Myocyte (in vitro differentiated cells): Measurements from ENCODE around the gene PARD6B. TPM values are rescaled to one million over a fixed set of nuclear protein-coding genes. Genes with fewer than 3 reads are reported as not detected.
A peak's percentile ranks its signal among the peaks of the same experiment; 100 is the strongest.
"Not testable (repeated sequence)": the region's sequence is repeated elsewhere in the genome, so short reads cannot be mapped to it uniquely, and the experiment has no call there.

Experiments
- DNase-seq: peaks from one replicate; pipeline ENCODE4 v3.0.0-alpha.2; 2012; ENCODE audit warnings: low read depth
- total RNA-seq: library from RNA; depleted of rRNA; stranded (reverse); fragments of >200 nt; gene quantifications from 2 replicates; pipeline ENCODE4 v1.2.3, GENCODE V29; 2014

PARD6B gene
- total RNA-seq, 1 donor from 2014 or later: 0.19 TPM

DNA sequence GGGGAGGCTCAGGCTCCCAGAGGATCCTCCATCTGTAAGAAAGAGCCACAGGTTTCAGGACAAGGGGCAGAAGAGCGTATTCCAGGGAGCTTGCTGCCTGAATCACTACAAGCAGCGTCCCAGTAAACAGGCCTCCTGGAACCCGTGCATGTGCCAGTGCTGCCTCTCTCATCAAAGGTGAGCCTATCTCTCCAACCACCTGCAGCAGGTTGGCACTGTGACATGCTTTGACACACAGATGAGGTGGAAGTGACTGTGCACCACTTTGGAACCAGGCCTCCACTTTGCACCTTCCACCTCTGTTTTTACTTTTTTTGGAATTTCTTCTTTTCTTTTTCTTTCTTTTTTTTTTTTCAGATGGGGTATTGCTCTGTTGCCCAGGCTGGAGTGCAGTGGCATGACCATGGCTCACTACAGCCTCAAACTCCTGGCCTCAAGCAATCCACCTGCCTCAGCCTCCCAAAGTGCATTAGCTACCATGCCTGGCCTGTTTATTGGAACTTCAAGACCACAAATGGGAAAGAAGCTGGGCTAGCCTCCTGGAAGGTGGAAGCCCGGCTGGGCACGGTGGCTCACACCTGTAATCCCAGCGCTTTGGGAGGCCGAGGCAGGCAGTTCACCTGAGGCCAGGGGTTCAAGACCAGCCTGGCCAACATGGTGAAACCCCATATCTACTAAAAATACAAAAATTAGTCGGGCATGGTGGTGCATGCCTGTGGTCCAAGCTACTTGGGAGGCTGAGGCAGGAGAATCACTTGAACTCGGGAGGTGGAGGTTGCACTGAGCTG, 27.5 kb upstream of the PARD6B start:
- not testable (repeated sequence) for DNase-seq

DNA sequence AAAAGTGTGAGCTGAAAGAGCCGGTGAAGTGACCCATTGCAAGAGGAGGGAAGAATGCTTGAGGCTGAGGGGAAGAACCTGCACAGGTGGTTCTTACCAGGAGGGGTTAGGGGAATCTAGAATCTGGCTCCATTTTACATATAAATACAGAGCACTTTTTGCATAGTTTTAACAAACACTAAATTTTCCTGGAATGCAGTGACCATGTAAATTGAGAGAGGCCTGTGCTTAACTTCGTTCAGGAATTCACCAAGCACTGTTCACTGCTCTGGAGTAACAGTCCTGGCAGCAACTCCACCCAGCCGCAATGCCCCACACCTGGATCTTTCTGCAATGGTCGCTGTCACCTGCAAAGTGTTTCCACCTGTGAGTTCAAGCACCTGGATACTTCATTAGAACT, 26.9 kb upstream of the PARD6B start:
- no peak for DNase-seq

DNA sequence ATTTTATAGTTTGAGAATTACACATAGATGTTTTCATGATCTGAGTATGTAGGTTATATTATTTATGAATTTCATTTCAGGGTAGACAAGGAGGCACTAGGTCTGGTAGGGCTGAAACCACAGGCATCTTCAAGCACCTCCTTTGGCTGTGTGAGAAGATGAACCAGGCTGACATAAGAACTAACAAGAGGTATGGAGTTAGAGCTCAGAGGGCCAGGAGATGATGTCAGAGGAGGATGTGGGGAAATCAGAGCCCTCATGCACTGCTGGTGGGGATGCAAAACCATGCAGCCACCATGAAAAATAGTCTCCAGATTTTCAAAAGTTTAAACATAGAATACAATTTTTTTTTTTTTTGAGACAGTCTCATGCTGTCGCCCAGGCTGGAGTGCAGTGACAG, 26.4 kb upstream of the PARD6B start:
- no peak for DNase-seq

DNA sequence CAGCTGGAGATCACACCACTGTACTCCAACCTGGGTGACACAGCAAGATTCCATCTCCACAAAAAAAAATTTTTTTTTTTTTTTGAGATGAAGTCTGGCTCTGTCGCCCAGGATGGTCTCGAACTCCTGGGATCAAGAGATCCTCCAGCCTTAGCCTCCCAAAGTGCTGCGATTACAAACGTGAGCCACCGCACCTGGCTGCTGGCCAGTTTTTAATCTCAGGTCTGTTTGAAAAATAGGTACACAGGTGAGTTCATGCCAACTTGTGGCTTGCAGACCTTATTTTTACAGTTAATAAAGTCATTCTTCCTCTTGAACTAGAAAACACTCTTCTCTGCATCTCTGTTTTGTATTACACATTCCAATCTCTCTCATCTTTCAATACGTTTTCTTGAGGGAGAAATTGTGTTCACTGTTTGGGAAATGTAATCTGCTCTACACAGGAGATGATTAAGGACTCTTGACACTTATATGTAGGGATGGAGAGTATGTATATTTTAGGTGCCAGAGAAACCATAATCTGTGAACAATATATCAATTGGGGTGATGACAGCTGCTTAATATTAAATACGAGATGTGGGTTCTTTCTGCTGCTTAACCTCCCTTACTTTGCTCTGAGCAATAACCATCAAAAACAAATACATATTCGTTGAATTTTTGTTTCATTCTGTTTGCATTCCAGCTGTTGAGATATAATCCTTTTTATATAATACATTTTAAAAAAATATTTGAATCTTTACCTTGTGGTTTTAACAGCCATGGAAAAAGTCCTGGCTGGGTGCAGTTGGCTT, 22.3 kb upstream of the PARD6B start:
- DNase-seq: no peak

DNA sequence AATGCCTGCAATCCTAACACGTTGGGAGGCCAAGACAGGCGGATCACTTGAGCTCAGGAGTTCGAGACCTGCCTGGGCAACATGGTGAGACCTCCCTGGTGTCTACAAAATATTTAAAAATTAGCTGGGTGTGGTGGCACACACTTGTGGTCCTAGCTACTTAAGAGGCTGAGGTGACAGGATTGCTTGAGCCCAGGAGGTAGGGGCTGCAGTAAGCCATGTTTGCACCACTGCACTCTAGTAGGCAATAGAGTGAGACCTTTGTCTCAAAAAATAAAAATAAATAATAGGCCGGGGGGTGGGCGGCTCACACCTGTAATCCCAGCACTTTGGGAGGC, 21.8 kb upstream of the PARD6B start:
- no peak for DNase-seq

DNA sequence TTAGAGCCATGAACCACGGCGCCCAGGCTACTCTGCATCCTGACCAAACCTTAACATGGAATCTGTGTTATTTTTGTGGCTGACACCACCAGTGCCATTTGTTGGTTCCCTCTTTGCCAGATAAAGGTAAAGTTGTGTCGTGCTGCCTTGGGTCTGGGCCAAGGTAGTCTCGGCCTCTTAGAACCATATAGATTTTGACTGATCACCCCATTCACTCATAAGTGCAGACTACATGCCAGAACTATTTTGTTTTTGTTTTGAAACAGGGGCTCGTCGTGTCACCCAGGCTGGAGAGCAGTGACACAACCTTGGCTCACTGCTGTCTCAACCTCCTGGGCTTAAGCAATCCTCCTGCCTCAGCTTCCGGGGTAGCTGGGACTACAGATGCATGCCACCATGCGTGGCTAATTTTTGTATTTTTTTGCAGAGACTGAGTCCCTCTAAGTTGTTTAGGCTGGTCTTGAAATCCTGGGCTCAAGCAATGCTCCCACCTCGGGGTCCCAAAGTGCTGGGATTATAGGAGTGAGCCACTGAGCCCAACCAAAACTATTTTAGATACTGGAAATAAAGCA, 20.8 kb upstream of the PARD6B start:
- no peak for DNase-seq

DNA sequence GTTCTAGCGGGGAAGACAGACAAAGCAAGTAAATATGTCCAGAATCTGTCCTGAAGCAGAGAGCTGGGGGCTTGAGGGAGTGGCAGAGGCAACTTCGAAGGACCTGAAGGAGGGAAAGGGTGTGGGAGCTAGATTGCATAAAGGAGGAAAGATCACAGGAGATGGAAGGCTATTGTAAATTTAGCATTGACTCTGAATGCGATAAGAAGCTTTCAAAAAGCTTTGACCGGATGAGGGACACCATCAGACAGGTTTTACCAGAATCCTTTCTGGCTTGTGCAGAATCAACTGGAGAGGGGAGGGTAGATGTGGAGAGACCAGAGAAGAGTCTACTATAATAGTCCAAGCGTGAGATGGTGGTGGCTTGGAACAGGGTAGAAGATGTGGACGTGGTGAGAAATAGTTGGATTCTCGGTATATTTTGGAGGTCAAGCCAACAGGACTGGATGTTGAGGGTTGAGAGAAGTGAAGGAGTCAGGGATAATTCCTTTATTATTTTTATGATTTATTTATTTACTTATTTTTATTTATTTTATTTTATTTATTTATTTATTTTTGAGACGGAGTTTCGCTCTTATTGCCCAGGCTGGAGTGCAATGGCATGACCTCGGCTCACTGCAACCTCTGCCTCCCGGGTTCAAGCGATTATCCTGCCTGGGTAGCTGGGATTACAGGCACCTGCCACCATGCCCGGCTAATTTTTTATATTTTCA, 20.1 kb upstream of the PARD6B start:
- no peak for DNase-seq

DNA sequence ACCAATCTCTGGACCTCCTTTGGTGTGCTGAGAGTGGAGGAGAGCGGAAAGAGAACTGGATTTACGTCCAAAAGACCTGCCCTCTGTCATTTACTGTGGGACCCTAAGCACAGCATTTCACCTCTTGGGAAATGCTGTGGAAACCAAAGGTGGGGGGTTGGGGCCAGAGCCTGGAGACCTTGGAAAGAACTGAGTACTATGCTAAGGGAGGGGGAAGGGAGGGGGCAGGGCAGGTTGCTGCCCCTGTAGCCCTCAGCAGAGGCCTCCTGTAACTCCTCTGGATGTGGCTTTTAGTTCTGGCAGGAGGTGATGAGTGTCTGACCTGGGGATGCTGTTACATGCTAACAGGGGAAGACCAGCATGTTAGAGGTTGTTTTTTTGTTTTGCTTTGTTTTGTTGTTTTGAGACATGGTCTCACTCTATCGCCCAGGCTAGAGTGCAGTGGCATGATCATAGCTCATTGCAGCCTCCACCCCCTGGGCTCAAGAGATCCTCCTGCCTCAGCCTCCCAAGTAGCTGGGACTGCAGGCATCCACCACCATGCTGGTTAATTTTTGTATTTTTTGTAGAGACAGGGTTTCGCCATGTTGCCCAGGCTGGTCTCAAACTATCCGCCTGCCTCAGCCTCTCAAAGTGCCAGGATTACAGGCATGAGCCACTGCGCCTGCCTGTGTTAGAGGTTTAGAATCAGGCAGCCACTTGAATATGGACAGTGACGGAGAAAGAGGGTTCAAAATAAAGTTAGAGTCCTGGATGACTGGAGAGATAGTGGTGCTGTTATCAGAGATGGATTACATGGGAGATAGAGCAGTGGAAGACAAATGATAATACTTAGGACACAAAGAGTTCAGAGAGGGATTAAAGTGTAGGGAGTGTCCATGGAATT, 18.4 kb upstream of the PARD6B start:
- no peak for DNase-seq

DNA sequence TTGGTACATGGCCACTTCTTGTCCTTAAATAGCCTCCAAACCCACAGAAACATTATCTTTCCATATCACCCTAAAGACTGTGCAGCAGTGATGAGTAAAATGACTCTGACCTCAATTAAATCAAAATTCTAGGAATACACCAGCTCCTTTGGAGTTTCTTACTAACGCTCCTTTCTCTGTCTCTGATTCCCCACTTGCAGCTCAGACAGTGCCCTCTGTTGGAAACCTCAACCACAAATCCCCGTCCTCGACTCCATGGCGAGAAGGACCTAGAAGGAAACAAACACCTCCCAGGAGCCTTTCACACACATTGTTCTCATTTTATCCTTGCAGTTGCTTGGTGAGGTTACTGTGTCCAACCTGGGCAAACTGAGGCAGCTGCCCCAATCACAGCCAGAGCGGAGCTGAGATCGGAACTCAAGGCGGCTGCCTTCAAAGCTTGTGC, 17.7 kb upstream of the PARD6B start:
- DNase-seq: peak; percentile 50

DNA sequence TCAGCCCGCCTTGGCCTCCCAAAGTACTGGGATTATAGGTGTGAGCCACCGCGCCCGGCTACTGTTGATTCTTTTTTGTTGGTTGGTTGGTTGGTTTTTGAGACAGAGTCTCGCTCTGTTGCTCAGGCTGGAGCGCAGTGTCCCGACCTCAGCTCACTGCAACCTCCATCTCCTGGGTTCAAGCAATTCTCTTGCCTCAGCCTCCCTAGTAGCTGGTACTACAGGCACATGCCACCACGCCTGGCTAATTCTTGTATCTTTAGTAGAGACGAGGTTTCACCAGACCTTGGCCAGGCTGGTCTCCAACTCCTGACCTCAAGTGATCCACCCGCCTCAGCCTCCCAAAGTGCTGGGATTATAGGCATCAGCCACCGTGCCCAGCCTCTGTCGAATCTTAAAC, 17.0 kb upstream of the PARD6B start:
- not testable (repeated sequence) for DNase-seq

DNA sequence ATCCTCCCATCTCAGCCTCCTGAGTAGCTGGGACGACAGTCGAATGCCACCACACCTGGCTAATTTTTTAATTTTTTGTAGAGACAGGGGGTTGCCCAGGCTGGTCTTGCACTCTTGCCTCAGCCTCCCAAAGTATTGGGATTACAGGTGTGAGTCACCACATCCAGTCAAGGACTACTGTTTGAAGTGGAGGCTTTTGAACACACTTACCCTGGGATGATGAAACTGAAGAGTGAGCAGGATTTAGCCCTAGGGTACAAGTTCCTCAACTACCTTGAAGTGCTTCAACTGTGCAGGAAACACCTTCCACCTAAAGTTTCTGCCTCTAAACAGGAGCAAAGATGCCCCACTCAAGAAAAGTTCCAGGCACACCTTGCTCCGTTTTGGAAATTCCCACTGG, 15.7 kb upstream of the PARD6B start:
- DNase-seq: no peak

DNA sequence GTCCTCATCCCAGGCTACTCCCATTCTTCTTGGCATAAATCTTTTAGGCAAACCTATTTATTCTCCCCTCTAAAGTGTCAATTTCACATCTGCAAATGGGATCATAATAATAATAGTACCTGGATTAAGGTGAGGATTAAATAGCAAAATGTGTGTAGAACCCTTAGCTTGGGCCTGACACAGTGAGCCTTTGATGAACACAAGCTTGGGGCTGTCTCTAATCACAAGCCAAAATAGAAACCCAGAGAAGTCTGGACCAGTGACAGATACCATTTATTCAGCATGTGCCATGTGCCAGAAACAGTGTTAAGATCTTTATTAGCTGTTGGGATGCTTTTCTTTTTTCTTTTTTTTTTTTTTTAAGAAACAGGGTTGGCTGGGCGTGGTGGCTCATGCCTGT, 14.9 kb upstream of the PARD6B start:
- DNase-seq: no peak

DNA sequence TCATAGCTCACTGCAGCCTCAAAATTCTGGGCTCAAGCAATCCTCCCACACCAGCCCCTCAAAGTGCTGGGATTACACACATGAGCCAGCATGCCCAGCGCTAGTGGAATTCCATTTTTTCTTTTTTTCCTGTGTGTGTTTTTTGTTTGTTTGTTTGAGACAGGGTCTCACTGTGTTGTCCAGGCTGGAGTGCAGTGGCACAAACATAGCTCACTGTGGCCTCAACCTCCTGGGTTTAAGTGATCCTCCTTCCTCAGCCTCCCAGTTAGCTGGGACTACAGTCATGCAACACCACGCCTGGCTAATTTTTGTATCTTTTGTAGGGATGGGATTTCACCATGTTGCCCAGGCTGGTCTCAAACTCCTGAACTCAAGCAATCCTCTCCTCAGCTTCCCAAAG, 14.1 kb upstream of the PARD6B start:
- no peak for DNase-seq

DNA sequence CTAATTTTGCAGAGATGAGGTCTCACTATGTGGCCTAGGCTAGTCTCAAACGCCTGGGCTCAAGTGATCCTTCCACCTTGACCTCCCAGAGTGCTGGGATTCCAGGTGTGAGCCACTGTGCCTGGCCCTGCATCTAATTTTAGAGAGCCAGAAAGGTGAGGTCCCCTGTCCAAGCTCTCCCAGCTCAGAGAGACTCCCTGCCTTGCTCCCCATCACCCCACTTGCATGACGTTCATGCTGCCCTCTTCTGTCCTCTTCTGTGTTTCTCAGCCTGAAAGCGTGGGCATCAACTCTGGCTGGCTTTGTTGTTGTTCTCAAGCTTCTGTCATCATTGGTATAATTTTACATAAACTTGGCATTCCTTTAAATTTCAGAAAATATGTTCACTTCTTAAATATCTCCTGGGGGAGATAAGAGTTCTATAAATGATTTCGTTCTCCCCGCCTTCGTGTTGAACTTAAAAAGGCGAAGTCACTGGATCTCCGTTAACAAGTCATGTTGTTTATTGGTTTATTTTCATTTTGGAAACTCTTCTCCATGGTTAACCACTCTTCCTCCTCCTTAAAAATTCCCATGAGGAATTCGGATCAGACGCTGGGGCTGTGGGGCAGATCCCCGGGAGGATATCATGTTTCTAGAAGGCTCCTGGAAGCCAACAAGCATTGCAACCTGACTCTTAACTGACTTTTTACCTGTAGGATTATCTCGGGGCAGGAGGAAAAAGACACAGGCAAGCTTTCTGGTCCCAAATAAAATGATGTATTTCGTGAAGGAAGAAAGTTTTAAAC, 13.2 kb upstream of the PARD6B start:
- no peak for DNase-seq

DNA sequence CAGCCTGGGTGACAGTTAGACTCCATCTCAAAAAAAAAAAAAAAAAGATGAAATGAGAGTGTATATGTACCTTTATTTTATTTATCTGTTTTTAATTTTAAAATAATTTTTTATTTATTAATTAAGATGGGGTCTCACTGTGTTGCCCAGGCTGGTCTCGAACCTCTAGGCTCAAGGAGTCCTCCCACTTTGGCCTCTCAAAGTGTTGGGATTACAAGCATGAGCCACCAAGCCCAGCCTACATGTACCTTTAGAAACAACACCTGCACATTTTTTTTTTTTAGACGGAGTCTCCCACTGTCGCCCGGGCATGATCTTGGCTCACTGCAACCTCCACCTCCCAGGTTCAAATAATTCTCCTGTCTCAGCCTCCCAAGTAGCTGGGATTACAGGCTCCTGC, 12.1 kb upstream of the PARD6B start:
- DNase-seq: no peak

DNA sequence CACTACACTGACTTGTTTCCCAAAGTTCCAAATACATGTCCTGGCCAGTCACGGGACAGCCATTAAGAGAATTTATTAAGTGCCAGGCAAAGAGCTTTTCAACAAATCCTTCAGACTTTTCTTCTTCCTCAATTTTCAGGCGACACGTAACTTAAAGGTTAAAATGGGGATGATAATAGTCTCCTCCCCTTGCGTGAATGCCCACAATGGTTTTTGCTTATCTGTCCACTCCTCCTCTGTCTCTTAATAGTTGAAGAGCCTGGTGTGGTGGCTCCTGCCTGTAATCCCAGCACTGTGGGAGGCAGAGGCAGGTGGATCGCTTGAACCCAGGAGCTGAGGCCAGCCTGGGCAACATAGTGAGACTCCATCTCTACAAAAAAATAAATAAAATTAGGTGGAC, 11.4 kb upstream of the PARD6B start:
- no peak for DNase-seq

DNA sequence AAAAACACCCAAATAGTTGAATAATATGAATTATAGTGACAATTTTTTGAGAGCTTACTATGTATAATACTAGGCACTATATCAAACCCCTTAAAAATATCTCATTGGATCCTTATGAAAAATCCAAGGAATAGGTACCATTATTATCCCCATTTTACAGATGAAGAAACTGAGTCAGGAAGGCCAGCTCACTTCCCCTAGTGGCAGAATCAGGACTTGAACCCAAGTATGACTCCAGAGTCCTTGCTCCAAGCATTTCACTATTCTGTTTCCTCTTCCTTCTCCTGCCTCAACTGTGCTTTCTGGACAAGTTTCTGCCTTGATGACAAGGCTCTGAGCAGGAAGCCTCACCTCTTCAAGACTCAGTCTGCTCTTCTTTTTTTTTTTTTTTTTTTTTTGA, 10.8 kb upstream of the PARD6B start:
- no peak for DNase-seq

DNA sequence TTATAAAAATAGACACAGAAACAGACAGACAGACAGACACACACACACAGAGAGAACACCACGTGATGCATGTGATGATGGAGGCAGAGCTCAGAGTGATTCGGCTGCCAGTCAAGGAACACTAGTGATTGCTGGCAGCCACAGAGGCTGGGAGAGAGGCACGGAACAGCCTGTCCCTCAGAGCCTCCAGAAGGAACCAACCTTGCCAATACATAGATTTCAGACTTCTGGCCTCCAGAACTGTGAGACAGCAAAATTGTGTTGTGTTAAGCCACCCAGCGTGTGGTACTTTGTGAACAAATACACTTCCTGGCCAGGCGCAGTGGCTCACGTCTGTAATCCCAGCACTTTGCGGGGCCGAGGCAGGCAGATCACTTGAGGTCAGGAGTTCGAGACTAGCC, 9.5 kb upstream of the PARD6B start:
- no peak for DNase-seq

DNA sequence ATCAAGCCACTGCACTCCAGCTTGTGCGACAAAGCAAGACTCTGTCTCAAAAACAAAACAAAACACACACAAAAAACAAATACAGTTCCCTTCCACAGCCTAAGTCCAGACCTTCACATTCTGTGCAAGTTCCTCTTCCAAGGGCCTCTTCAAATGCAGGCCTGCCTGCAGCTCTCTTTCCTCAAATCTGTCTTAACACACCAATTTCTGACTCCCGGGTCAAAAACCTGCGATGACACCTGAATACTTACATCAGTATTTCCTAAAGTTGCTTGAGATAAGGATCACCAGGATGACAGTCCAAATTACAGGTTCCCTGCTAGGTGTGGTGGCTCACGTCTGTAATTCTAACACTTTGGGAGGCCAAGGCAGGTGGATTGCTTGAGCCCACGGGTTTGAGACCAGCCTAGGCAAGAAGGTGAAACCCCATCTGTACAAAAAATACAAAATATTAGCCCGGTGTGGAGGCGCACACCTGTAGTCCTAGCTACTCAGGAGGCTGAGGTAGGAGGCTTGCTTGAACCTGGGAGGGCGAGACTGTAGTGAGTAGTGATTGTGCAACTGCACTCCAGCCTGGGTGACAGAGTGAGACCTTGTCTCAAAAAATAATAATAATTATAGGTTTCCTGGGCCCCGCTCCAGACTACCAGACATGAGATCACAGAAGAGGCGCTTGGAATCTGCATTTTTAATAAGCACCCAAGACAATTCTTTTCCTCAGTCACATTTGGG, 8.8 kb upstream of the PARD6B start:
- DNase-seq: no peak
